AG04450 (cell line): ENCODE measurements around the gene NOL4L. TPM values are rescaled to one million over a fixed set of nuclear protein-coding genes. Genes with fewer than 3 reads are reported as not detected.
A peak's percentile ranks its signal among the peaks of the same experiment; 100 is the strongest.

Source experiments
- CTCF ChIA-PET: fragments of 300-600, 350-600 bp; formaldehyde crosslinking; extraction: SDS; loops from one replicate; lab custom pipeline; 2022; ENCODE audit warnings: antibody characterized with exemption, inconsistent platforms; lab: Charles Lee
- POLR2A ChIA-PET: fragments of 350-600 bp; formaldehyde crosslinking; extraction: SDS; loops from one replicate; lab custom pipeline; 2021; ENCODE audit warnings: antibody characterized with exemption, inconsistent platforms; lab: Yijun Ruan, JAX
- DNase-seq: peaks from one replicate; pipeline ENCODE4 v3.0.0-alpha.2; 2011; ENCODE audit warnings: low read depth, low spot score
- H3K27ac ChIP-seq: one replicate; pipeline ENCODE4 v1.5.1; 2012; ENCODE audit warnings: low read depth, low read length, control low read depth
- H3K27me3 ChIP-seq: one replicate; pipeline ENCODE4 v1.6.0; 2012; ENCODE audit warnings: low read length; ENCODE audit not compliant: control insufficient read depth, insufficient read depth
- H3K4me3 ChIP-seq: 2 replicates; pipeline ENCODE4 v1.5.1; 2011; ENCODE audit warnings: mild to moderate bottlenecking, low read depth, low read length, control low read depth
- H3K9me3 ChIP-seq: 2 replicates; pipeline ENCODE4 v1.5.1; 2012; ENCODE audit warnings: low read length; ENCODE audit not compliant: control insufficient read depth, insufficient read depth
- polyA plus RNA-seq: library from polyadenylated mRNA; depleted of rRNA; stranded (reverse); fragments of >200 nt; gene quantifications from 2 replicates; pipeline ENCODE4 v1.2.3, GENCODE V29; 2011
- TF ChIP-seq, protein P1 (sequence below): IDR thresholded peaks from 2 replicates; pipeline ENCODE4 v1.5.1; 2011; ENCODE audit warnings: low read depth, low read length, control low read depth, inconsistent platforms

NOL4L gene
- polyA plus RNA-seq, 1 experiment = 6.7 TPM

DNA sequence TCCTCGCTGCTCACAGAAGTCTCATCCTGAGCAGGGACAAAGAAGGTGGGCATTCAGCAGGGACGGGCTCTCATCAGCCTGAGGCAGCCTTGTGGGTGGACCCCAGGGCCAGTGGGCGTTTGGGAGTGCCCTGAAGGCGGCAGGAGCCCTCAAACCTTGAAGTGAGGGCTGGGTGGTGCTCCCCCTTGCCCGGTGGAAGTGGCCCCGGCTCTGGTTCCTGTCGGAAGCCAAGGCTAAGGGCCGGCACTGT is 110.5 kb downstream of the NOL4L start:
- DNase-seq = no peak
- ChIA-PET POLR2A (interaction anchor here (0.5 to 2.3 kb wide), 4 partner anchors 10 to 179 kb away, joined by 3 to 14 read pairs (median 4); no protein-coding TSS in a partner anchor), CTCF (interaction anchor here (1.7 kb wide), 1 partner anchor 11 kb away, joined by 5 read pairs; no protein-coding TSS in a partner anchor)
- H3K27ac ChIP-seq = peak overlapping the region; percentile 94
- no peaks in the 10 kb centered on the region for H3K27me3 ChIP-seq
- H3K4me3 ChIP-seq = peak overlapping the region; percentile 57
- TF ChIP-seq, protein P1, sequence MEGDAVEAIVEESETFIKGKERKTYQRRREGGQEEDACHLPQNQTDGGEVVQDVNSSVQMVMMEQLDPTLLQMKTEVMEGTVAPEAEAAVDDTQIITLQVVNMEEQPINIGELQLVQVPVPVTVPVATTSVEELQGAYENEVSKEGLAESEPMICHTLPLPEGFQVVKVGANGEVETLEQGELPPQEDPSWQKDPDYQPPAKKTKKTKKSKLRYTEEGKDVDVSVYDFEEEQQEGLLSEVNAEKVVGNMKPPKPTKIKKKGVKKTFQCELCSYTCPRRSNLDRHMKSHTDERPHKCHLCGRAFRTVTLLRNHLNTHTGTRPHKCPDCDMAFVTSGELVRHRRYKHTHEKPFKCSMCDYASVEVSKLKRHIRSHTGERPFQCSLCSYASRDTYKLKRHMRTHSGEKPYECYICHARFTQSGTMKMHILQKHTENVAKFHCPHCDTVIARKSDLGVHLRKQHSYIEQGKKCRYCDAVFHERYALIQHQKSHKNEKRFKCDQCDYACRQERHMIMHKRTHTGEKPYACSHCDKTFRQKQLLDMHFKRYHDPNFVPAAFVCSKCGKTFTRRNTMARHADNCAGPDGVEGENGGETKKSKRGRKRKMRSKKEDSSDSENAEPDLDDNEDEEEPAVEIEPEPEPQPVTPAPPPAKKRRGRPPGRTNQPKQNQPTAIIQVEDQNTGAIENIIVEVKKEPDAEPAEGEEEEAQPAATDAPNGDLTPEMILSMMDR = no peak
- H3K9me3 ChIP-seq = no peaks in the 10 kb centered on the region; the same call in 1 of the 2 replicates

- Histone ChIP-seq H3K9me3 (no peaks in the 10 kb centered on the region; the same call in 1 of the 2 replicates), H3K27ac (peak overlapping the region; percentile 94), H3K27me3 (no peaks in the 10 kb centered on the region), H3K4me3 (peak overlapping the region; percentile 57)
- ChIA-PET CTCF (interaction anchor here (1.7 kb wide), 1 partner anchor 11 kb away, joined by 5 read pairs; no protein-coding TSS in a partner anchor), POLR2A (interaction anchor here (0.5 to 2.3 kb wide), 2 partner anchors 10 to 180 kb away, joined by 4 to 14 read pairs; no protein-coding TSS in a partner anchor)
- TF ChIP-seq, protein P1 = no peak
- DNase-seq = no peak
Measured at GRCh38 chr20:32474009-32474716, 111.0 kb downstream of the NOL4L start.

DNA sequence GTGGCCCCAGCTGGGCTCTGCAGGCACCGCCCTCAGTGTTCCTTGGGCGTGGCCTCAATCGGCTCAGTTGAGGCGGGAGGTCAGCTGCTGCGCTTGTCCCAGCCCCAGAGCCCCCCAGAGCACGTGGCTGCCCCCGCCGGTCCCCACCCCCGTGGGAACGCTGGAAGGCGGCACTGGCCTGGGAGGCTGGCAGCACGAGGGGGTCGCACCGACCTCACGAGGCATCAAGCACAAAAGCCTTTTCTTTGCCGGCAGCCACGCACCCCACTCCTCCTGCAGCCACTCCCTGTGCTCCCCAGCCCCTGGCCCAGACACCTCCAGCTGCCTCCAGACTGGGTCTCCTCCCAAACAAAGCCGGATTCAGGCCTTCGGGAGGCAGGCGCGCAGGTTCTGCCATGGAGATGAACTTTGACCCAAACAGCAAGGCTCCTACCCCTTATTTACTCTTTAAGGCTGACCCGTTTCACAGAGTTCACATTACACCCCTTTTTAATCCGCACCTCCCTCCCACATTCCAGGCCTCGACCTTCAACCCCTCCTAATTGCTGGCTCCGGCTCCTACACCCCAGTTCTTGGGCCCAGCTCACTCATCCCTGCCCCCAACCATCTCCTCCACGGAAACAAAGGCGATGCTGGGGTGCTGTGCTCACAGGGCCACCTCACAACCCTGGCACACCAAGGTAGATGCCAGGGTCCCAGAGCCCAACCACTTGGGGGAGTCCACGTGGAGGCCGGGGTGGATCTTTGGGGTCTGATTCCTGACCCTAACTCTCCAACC is 111.7 kb downstream of the NOL4L start:
- peak overlapping the region; percentile 94 for H3K27ac ChIP-seq

GRCh38 chr20:32472581-32473207 is 112.4 kb downstream of the NOL4L start:
- no peak for DNase-seq
- POLR2A ChIA-PET = no interaction called here
- no peaks in the 10 kb centered on the region for H3K27me3 ChIP-seq
- H3K9me3 ChIP-seq = no peaks in the 10 kb centered on the region; the same call in 1 of the 2 replicates
- H3K4me3 ChIP-seq = no peak overlapping the region
- H3K27ac ChIP-seq = no peak overlapping the region
- CTCF ChIA-PET = interaction anchor here (0.5 to 1.7 kb wide), 2 partner anchors 12 to 21 kb away, joined by 4 to 6 read pairs; no protein-coding TSS in a partner anchor
- TF ChIP-seq, protein P1 = no peak

More for the DNA sequence above, 111.7 kb downstream of the NOL4L start:
- TF ChIP-seq, protein P1 = no peak
- H3K9me3 ChIP-seq = no peaks in the 10 kb centered on the region; the same call in 1 of the 2 replicates
- peak overlapping the region; percentile 57 for H3K4me3 ChIP-seq
- no peak for DNase-seq
- POLR2A ChIA-PET = no interaction called here
- CTCF ChIA-PET = interaction anchor here (0.5 to 1.7 kb wide), 2 partner anchors 12 to 20 kb away, joined by 5 to 6 read pairs; no protein-coding TSS in a partner anchor
- H3K27me3 ChIP-seq = no peaks in the 10 kb centered on the region
